WTC11 (cell line): ENCODE results near the gene PLXNA1.

Experiments used
- CBFB ChIP-seq: sonication (generic); formaldehyde crosslinking; IDR thresholded peaks from 2 replicates; pipeline ENCODE4 v1.8.1; 2022; ENCODE audit warnings: mild to moderate bottlenecking, low read depth, missing genetic modification reagents
- FOXJ3 ChIP-seq: sonication (generic); formaldehyde crosslinking; IDR thresholded peaks from 2 replicates; pipeline ENCODE4 v1.9.0; 2021; ENCODE audit warnings: missing genetic modification reagents, mild to moderate bottlenecking, borderline replicate concordance
- GABPB1 ChIP-seq: sonication (generic); formaldehyde crosslinking; IDR thresholded peaks from 2 replicates; pipeline ENCODE4 v1.8.1; 2023; ENCODE audit warnings: mild to moderate bottlenecking, missing genetic modification reagents
- NR3C1 ChIP-seq: sonication (generic); formaldehyde crosslinking; conservative IDR thresholded peaks from 2 replicates; pipeline ENCODE4 v1.8.1; 2023; ENCODE audit warnings: low read depth, mild to moderate bottlenecking, missing genetic modification reagents
- PRRX2 ChIP-seq: fragments of 250-450 bp; sonication (Bioruptor Pico); IDR thresholded peaks from 2 replicates; pipeline ENCODE4 v1.8.0; 2021; ENCODE audit warnings: mild to moderate bottlenecking
- SMAD3 ChIP-seq: sonication (generic); formaldehyde crosslinking; IDR thresholded peaks from 2 replicates; pipeline ENCODE4 v1.8.0; 2022; ENCODE audit warnings: missing genetic modification reagents, mild to moderate bottlenecking, borderline replicate concordance
- ZNF121 ChIP-seq: sonication (generic); formaldehyde crosslinking; IDR thresholded peaks from 2 replicates; pipeline ENCODE4 v1.8.0; 2023; ENCODE audit warnings: missing genetic modification reagents
- ZNF317 ChIP-seq: sonication (generic); formaldehyde crosslinking; IDR thresholded peaks from 2 replicates; pipeline ENCODE4 v1.8.1; 2023; ENCODE audit warnings: low read depth, mild to moderate bottlenecking, moderate library complexity, missing genetic modification reagents, borderline replicate concordance
- TF ChIP-seq, protein P1 (sequence below): fragments of 200-600 bp; IDR thresholded peaks from 2 replicates; pipeline ENCODE4 v1.8.0; 2022; ENCODE audit warnings: antibody characterized with exemption
- TF ChIP-seq, protein P2 (sequence below): sonication (generic); formaldehyde crosslinking; IDR thresholded peaks from 2 replicates; pipeline ENCODE4 v1.8.0; 2022; ENCODE audit warnings: mild to moderate bottlenecking, missing genetic modification reagents
- TF ChIP-seq, protein P3 (sequence below): sonication (generic); formaldehyde crosslinking; IDR thresholded peaks from 2 replicates; pipeline ENCODE4 v1.8.1; 2022; ENCODE audit warnings: missing genetic modification reagents, borderline replicate concordance
- TF ChIP-seq, protein P4 (sequence below): sonication (generic); formaldehyde crosslinking; IDR thresholded peaks from 2 replicates; pipeline ENCODE4 v1.8.1; 2023; ENCODE audit warnings: mild to moderate bottlenecking, missing genetic modification reagents, moderate library complexity

DNA sequence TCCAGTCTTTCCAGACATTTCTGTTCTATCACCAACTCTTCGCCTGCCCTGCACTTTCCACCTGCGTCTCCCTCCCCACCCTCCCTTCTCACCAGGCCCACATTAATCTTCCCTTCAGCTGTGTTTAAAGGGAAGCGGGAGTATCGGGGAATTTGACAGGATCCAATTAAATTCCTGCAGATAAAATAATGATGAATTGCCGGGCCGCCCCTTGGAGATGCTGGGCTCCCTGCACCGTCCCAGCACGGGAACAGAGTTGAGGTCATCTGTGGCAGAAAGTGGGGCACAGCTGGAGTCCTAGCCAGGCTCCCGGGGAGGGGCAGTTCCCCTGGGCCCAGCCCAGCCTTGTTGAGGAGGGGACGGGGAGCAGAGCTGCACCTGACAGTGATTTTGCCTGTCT is 30.3 kb downstream of the PLXNA1 start:
- TF ChIP-seq ZNF121 (CRISPR knock-in tag) (no peak), PRRX2 (CRISPR knock-in tag) (no peak), FOXJ3 (no peak), GABPB1 (CRISPR knock-in tag) (no peak), SMAD3 (CRISPR knock-in tag) (no peak), ZNF317 (no peak), CBFB (CRISPR knock-in tag) (no peak), NR3C1 (CRISPR knock-in tag) (no peak)
- TF ChIP-seq, protein P1, sequence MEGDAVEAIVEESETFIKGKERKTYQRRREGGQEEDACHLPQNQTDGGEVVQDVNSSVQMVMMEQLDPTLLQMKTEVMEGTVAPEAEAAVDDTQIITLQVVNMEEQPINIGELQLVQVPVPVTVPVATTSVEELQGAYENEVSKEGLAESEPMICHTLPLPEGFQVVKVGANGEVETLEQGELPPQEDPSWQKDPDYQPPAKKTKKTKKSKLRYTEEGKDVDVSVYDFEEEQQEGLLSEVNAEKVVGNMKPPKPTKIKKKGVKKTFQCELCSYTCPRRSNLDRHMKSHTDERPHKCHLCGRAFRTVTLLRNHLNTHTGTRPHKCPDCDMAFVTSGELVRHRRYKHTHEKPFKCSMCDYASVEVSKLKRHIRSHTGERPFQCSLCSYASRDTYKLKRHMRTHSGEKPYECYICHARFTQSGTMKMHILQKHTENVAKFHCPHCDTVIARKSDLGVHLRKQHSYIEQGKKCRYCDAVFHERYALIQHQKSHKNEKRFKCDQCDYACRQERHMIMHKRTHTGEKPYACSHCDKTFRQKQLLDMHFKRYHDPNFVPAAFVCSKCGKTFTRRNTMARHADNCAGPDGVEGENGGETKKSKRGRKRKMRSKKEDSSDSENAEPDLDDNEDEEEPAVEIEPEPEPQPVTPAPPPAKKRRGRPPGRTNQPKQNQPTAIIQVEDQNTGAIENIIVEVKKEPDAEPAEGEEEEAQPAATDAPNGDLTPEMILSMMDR, result no peak
- TF ChIP-seq, protein P2, sequence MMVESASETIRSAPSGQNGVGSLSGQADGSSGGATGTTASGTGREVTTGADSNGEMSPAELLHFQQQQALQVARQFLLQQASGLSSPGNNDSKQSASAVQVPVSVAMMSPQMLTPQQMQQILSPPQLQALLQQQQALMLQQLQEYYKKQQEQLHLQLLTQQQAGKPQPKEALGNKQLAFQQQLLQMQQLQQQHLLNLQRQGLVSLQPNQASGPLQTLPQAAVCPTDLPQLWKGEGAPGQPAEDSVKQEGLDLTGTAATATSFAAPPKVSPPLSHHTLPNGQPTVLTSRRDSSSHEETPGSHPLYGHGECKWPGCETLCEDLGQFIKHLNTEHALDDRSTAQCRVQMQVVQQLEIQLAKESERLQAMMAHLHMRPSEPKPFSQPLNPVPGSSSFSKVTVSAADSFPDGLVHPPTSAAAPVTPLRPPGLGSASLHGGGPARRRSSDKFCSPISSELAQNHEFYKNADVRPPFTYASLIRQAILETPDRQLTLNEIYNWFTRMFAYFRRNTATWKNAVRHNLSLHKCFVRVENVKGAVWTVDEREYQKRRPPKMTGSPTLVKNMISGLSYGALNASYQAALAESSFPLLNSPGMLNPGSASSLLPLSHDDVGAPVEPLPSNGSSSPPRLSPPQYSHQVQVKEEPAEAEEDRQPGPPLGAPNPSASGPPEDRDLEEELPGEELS, result no peak
- TF ChIP-seq, protein P3, sequence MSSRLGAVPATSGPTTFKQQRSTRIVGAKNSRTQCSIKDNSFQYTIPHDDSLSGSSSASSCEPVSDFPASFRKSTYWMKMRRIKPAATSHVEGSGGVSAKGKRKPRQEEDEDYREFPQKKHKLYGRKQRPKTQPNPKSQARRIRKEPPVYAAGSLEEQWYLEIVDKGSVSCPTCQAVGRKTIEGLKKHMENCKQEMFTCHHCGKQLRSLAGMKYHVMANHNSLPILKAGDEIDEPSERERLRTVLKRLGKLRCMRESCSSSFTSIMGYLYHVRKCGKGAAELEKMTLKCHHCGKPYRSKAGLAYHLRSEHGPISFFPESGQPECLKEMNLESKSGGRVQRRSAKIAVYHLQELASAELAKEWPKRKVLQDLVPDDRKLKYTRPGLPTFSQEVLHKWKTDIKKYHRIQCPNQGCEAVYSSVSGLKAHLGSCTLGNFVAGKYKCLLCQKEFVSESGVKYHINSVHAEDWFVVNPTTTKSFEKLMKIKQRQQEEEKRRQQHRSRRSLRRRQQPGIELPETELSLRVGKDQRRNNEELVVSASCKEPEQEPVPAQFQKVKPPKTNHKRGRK, result no peak
- TF ChIP-seq, protein P4, sequence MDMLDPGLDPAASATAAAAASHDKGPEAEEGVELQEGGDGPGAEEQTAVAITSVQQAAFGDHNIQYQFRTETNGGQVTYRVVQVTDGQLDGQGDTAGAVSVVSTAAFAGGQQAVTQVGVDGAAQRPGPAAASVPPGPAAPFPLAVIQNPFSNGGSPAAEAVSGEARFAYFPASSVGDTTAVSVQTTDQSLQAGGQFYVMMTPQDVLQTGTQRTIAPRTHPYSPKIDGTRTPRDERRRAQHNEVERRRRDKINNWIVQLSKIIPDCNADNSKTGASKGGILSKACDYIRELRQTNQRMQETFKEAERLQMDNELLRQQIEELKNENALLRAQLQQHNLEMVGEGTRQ (CRISPR knock-in tag), result no peak
